HG03520 (cell line): ENCODE results near the gene ITPKB.
"Not testable (repeated sequence)": the region's sequence is repeated elsewhere in the genome, so short reads cannot be mapped to it uniquely, and the experiment has no call there.

Source experiments
- ATAC-seq: cut with Tn5 transposase; IDR thresholded peaks from one replicate; pipeline ENCODE4 v1.9.1; 2021; ENCODE audit warnings: mild to moderate bottlenecking, moderate library complexity; ENCODE audit not compliant: unreplicated experiment

The ITPKB gene

DNA sequence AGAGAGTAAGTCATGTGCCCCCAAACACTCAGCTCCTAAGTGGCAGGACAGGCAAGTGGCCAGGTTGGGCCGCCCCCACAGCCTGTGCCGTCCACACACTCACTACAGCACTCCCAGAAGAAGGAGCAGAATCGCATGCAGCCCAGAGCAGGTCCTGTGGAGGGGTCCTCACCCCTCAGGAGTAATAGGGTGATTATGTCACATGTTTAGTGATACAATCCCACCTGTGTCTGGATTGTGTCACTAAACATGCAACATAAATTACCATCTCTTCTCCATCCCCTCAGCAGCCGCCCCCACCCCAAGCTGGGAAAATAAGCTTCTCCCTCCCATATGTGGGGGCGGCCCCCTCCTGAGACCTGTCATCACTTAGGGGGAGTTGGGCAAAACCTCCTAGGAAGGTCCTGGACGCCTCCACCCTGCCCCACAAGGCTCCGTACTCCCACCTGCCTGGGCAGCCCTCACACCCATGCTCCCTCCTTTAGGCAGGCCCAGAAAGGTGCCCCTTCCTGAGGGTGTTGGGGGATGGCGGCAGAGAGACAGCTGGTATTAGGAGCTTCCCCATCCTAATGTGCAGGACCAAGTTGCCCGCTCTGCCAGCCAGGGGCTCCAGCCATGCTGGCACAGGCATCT lies 133.6 kb downstream of the ITPKB start:
- ATAC-seq, result no peak

DNA sequence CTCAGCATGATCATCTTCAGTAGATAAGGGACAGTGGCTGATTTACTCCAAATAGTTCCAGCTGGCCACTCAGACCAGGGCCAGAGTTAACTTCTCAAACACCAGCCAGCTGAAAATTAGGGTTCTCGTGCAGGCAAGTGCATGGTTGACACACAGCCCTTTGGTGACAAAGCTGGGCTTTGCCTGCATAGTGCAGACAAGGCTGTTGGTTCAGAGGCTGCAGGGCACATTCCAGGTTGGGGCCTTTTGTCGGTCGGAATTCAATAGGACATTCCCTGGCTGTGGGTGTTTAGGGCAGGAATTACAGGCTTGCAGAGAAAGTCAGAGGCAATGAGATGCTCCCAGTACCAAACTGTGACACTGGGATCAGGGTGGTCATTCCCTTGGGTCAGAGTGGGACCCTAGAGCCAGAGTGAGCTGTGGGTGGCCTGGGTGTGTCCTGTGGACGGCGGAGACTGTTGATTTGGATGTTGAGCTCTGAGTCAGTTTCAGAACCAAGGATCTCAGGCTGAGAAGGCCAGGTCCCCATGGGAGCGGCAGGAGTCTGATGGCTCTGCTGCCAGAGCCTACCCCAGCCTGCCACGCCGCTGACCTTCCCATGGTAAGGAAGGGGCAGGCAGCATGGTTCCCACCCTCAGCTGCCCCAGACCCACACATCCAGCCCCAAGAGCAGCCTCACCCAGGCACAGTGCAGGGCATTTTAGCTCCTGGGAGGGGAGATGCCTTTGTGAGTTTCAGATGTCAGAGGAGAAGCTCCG lies 134.3 kb downstream of the ITPKB start:
- ATAC-seq, result no peak

DNA sequence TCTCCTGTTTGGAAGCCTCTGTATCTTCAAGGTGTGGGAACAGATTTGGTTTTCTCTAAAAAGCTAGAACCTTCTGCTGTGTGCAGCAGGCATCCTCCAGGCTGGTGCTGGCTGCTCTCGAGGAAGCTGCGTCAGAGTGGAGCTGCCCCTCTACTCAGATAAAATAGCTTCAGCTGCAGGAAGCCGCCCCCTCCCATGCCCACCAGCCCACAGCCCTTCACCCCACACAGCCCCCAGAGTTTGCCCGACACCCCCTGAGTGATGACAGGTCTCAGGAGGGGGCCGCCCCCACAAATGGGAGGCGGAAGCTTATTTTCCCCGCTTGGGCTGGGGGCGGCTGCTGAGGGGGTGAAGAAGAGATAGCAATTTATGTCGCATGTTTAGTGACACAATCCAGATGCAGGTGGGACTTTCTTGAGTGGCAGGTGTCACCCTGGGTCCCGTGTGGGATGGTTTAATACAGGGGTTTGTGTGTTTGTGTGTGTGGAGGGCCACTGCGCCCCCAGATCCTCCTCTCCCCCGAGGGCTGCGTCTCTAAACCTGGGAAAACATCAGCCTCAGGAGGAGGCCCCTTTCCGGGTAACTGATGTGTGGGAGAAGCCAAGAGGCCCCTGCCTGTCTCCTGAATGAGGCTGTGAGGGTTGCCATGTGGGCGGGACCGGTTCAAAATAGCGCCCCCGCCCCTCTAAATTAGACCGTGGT lies 135.1 kb downstream of the ITPKB start:
- ATAC-seq, result no peak

DNA sequence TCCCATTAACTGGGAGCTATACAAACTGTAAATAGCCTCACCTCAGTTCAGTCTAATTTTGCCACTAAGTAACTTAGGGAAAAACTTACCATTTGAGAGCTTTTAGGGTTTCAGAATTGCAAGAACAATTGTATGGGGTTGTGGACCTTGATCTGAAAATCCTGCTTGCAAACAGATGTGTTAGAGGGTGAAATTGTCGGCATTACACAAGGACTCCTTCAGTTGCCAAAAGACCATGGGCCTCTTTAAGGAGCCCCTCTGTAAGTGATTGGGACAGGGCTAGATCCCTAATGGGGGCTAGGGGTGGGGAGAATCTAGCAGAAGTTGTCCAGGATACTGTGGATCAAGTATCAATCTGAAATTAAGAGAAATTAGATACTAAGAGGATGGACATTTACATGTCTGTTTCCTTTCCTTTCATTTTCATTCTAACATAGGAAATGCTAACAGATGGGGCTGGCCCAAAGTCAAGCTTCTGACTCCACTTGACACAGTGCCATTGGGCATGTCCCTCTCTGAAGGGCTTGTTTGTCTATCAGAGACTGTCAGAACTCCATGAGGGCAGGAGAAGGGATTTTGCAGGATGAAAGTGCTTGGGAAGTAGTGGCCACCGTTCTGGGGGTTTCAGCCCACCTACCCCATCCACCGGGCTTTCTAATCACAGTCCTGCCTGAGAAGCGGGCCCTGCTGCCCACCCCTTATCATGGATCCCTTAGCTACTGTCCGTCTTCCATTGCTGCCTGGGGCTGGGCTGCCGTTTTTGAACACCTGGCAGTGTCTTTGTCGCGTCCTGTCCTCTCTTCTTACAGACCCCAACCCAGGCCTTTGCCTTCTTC lies 135.8 kb downstream of the ITPKB start:
- ATAC-seq, result no peak

DNA sequence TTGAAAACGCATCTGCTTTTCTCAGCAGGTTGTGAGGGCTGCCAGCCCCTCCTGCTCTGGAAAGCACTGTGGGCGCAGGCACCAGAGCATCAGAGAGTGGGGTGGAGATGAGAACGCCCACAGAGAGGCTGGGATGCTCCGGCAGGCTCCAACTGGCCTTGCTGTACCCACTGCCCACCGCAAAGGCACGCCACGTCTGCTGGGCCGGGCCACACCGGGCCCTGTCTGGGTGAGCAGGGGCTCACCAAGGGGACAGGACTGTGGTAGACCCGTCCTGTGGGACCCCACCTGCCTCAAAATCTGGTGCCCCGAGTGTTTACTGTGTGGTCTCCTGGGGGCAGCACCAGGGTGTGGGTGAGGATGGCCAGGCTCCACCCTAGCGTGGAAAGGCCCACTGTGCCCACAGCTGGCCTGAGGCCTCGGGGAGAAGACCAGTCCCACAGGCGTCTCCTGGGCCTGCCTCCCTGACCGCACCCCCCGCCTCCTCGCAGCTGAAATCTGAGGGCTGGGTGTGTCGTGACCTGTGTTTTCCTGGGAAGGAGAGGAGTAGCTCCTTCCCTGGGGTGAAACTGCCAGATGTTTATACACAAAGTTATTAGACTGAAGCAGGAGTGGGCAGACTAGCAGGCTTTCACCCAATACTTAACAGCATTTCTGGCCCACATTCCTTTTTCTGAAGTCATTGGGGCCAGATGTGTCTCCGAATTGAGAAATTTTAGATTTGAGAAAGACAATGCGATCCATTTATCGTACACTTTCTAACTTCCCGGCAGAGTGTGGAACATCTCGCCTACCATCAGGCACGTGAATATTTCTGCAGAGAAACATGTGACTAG lies 136.7 kb downstream of the ITPKB start:
- no peak for ATAC-seq

DNA sequence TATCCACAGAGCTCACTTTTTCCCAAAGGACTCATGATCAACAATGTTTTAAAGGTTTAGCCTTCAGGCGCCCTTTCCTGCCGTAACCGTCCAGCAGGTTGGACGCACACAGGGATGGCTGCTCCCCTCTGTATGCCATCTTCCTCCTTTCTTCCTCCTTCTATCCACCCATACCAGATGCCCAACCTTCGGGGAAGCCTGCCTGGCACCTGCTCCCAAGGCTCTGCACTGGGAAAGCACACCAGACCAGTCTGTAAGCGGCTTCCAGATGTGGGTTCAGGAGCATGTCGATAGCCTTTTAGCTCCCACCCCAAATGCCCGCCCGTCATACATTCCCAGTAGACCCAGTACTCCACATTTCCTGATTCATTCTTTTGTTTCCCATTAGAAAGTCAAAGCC lies 137.6 kb downstream of the ITPKB start:
- no peak for ATAC-seq

DNA sequence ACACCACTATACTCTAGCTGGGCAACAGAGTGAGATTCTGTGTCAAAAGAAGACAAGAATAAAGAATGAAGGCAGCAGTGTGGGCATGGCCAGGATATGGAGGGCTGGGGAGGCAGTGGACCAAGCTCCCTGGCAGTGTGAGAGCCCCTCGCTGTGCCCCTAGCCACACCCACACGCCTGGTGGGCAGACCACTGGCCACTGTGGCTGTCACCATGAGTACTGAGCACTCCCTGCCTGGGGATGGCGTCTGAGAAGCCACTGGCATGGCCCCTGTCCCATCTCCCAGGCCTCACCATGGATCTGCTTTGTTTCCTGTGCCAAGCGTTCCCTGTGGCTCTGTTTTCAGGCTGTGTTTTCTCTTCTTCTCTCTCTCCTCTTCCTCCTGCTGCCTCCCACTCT lies 138.8 kb downstream of the ITPKB start:
- no peak for ATAC-seq

DNA sequence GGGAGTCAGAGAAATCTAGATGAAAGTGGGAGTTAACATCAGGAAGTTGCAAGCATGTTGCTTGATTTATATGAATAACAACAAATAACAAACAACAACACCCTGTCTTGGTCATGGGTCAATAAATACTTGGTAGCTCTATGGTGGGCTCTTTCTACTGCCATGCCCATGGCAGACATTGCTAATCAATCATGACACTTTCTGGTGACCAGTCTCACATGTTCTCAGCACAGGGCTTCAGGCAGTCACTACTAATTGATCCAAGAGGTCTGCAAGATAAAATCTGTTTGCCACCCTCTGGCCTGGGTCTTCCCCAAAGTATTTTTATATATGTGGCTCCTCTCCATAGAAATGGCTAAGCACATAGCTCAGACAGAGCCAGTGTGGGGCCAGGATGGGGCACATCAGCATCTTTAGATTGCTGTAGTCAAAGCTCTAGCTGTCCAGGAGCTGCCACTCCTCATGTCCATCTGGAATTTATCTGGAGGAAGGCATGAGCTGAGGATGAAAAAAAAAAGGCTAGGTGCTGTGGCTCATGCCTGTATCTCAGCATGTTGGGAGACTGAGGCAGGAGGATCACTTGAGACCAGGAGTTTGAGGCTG lies 139.3 kb downstream of the ITPKB start:
- no peak for ATAC-seq

DNA sequence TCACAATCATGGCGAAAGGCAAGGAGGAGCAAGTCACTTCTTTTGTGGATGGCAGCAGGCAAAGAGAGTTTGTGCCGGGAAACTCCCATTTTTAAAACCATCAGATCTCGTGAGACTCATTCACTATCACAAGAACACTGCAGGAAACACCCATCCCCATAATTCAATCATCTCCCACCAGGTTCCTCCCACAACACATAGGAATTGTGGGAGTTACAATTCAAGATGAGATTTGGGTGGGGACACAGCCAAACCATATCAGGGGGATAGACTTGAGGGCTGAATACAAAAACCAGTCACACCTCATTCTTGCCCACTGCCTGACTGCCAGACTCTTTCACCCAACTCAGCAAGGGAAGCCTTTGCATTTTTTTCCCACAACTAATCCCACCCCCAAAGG lies 140.1 kb downstream of the ITPKB start:
- ATAC-seq, result not testable (repeated sequence)

DNA sequence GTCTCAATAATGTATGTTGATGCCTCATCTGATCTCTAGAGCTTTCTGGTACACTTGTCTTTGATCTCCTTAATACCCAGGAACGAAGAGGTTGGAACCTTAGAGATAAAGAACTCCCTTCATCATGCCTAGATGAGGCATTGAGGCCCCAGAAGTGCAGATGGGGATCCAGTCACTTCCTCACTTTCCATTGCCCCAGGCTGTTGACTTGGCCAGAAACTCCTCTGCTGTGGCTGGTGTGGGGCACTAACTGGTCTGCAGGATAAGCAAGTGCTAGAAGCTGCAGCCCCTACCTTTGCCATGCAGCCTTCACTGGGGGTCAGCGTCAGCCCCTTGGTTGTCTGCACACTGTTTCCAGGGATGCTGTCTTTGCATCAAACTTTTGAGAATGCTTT lies 140.6 kb downstream of the ITPKB start:
- no peak for ATAC-seq

DNA sequence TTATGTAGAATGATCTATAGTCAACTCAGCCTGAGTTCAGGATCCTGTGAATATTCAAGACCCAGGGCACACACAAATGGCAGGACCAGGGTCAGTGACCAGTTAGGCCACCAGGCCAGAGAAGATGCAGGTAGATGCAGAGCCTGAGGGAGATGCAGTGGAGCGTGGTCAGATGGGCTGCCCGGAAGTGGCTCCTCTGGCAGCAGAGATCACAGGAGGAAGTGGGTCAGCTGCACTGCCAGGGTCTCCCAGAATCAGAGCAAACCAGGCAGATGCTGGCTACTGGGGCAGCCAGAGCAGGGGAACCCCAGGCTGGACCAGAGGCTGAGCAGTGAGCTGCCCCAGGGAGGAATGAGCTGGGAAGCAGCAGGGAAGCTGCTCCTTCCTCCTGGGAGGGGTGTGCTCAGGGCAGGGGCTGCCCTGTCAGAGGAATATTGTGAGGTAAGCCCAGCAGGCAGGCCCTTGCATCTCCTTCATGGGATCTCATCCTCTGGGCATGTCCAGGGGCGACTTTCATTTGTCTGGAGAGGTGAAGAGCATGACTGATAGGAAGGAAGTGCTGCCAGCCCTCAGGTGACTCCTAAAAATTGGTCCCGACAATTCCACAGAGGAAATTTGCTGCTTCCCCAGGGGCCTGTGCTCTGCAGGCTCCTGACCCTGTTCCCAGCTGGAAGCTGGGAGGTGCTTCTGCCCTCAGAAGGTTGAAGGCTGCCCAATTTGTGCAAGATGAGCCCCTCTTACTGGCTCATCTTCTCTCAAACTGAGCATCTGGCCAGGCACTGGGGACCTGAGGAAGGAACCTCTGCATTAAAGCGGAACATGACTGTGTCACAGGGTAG lies 141.2 kb downstream of the ITPKB start:
- ATAC-seq, result no peak

DNA sequence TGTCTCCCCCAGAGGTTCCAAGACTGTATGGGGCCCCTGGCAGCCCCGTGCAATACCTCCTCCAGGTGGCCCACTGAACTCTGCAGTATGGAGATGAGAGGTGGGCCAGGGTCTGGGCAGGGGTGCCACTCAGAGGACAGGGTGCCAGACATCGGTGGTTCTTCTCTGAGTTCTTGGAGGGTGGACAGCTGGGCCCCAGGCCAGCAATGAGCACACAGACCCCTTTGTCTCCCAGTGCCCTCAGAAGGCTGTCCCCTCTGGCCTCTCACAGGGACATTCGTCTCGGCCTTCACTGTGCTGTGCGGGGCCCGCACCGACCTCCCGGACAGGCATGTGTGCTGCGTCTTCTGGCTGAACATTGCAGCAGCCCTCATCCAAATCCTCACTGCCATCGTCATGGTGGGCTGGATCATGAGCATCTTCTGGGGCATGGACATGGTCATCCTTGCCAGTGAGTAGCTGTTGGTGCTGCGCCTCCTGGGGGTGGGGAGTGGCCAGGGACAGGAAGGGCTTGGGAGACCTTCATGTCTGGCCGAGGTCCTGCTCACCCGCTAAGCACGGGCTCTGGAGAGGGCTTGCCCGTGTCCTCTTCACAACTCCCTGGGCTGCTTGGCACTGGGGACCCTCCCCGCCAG lies 142.4 kb downstream of the ITPKB start:
- no peak for ATAC-seq

DNA sequence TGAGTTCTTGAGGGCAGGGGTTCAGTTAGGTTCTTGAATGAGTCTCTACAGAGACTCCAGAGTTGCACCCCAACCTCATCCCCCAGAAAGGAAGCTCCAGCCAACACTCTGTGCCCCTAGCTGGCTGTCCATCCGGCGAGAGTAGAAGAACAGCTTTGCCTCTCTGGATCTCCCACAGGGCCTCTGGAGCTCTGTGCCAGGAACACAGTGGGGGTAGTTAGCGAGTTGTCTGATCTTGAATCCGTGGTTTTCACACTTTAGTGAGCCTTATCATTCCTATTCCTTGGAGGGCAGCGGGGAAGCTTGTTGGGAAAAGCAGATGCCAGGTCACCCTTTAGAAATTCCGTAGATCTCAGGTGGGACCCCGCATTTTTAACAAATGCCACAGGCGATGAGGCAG lies 145.5 kb downstream of the ITPKB start:
- no peak for ATAC-seq

DNA sequence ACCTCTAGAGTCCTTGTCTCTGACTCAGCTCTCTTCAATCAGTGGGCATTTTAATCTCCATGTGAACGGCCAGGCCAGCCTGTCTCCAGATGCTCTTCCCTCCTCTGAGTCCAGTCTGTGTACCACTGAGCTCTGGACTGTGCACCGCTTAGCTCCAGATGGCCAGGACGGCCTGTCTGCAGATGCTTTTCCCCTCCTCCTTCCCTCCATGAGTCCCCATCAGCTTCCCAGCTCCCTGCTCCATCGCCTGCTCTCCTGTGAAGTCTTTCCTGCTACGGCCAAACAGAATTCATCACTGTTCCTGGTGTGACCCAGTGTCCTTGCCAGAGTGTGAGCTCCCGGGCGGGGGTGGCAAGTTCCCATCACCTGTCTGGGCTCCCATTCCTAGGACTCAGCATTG lies 148.5 kb downstream of the ITPKB start:
- ATAC-seq, result no peak

DNA sequence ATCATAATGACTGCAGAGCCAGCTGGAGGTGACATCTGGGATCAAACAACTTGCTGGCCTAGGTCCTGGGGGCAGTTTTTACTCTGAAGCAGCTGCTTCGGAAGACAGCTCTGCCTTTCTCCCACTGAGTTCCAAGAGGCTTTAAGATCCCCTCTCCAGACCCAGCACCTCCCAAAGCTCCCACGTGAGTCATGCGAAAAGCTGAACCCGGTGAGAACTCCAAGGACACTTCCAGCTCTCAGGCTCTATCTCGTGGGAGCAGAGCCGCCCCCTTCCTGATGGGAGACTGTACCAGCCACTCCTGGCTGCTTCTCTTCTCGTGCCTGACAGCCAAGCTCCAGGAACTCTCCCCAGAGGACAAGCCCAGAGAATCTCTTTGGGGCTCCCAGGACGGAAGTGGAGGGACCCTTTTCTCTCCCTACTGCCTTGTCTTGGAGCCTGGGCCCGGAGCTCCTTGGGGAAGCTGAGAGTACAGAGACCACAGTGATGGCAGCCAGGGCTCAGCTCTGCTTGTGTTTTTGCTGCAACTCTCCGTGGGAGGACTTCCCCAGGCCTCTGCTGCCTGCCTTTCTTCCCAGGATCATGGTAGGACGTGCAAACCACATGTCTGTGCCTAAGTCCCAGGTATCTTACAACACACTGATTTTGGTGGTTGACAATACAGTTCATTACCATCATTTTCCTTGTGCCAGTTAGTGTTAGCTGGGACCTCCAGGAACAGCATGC lies 149.9 kb downstream of the ITPKB start:
- ATAC-seq, result no peak

DNA sequence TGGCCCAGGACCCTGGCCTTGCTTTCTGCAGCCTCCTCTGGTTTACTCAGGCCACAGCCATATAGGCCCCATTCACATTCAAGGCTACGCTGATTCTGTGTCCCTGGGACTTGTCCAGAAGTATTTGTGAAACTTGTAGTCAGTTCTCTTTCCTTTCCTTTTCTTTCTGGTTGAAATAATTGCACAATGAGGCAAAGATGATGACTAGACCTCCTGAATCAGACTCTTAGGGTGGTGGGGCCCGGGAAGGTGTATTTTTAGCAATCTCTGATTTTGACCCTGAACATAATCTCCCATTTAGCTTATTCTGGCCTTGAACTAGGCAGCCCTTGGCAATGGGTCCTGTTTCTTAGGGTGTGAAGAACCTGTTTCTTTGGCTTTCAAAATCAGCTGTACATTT lies 150.6 kb downstream of the ITPKB start:
- no peak for ATAC-seq

DNA sequence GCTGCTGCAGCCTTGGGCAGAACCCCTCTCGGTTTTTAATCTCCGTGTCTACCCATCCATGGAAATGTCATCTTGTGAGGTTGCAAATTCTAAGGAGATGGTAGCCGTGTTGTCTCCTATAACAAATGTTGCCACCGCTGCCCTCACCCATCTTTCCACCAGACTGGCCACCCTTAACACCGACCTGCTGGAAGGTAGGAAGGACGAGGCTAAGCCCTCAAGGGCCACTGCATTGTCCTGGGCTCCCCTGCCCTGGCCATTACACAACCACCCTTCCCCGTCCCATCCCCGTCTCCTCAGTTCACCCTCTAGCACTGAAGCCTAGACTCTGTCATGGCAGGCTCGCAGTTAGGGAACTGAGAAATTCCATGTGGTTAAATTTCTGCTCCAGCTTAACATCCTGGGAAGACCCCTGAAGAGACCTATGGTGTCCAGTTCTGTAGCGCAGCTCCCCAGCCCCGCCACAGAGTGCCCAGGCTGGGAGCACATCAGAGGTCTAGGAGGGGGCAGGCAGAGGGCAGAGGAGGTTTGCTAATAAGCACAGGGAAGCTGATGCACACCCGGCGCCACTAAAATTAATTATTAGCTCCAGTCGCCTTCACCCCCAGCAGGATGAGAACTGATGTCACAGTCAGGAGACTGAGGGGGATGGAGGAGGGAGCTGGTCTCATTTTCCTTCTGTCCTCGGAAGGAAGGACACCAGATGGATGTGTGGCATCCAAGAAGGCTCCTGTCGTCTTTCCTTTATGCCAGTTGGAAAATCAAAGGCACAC lies 152.2 kb downstream of the ITPKB start:
- ATAC-seq, result no peak
